NOMO-1 treated with DMSO at 0.1 percent for 48 hours (cell line): ENCODE measurements around the gene TNIP2.
"Not testable (repeated sequence)": the region's sequence is repeated elsewhere in the genome, so short reads cannot be mapped to it uniquely, and the experiment has no call there.

Experiments
- DNase-seq: peaks from one replicate; lab custom pipeline; 2025; ENCODE audit not compliant: unreplicated experiment; lab: John Stamatoyannopoulos, UW

TNIP2 gene

GRCh38 chr4:2745981-2746806 is 9.9 kb downstream of the TNIP2 start:
- DNase-seq, result peak; percentile 17

GRCh38 chr4:2745516-2745915 is 10.6 kb downstream of the TNIP2 start:
- DNase-seq, result no peak

GRCh38 chr4:2744576-2745270 is 11.4 kb downstream of the TNIP2 start:
- DNase-seq, result no peak

DNA sequence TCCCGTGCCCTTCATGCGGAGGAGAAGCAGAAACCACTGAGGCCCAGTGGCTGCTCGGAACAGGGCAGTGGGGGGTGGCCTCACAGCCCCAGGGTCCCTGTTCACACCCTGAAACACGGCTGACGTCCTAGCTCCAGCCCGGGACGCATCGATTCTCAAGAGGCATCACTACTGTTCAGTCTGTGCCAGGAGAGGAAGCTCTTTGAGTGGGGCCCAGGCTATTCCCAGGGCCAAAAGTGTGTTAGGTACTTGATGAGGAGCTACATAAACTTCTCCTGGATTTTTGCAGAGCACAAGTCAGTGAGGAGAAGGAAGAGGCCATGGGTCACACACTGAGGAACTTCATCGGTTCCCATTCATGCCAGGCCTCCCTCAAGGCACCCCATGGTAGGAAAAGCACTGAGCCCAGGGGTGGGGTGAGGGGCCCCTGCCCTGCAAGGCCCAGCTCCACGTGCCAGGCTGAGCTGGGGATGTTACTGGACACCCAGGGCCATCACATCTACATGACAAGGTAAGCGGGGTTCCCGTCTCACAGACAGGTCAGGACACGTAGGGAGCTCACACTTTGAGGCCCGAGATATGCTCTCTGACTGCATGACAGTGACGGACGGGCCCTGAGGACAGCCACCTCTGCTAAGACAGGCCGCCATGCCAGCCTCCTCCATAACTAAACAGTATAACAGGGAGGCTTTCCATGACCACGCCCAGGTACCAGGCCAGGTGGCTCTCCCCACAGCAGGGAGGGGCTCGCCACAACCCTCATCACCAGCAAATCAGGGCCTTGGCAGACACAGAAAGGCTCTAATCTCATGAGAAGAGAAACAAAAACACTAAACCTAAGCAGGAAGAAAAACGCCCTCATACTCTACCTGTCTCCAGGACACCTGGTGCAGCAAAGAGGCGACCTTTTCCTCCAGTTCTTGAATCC is 12.4 kb downstream of the TNIP2 start:
- no peak for DNase-seq

DNA sequence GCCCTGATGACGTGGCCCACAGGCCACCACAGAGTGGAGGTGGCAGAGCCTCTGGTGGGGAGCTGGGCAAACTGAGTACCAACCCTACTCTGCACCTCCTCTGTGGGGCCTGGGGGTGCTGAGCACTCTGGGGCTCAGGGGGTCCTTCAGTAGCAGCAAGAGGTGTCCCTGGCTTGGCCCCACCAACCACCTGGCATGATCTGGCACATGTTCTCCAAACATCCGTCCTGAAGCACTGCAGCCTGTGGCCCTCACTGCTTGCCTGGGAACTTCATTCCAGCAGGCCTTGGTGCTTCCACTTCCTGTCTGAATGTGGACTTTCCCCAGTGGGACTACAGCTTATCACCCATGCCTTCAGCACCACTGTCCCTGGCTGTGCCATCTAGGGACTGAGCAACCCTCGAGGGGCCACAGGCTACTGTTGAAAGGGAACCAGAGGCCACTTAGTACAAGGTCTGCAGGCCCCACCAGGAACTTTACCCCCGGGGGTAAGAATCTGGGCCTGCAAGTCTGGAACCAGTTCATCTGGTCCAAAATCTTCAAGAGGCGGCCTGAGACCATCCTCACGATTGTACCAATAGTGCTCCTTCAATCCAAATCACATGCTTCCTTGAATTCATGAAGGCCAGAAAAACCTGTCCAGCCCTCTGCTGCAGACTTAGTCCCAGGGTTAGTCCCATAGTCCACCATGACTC is 13.2 kb downstream of the TNIP2 start:
- DNase-seq, result no peak

GRCh38 chr4:2742081-2742822 is 13.9 kb downstream of the TNIP2 start:
- DNase-seq, result no peak

DNA sequence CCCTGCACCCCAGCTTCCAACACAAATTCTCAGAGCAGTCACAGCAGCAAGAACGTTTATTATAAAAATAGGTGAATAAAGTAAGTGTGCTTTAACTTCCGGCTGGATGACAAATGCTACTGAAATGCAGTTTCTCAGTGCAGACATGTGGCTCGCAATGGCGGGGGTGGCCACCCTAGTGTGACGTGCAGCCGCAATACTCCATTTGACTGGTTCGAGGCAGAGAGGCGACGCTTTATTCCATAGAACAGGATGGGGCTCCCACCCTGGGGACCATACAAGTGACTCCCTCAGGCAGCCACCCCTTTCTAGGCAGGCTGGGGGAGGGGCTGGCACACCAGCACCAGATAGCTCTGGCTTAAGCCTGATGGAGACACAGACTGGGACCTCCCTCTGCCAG is 14.5 kb downstream of the TNIP2 start:
- DNase-seq, result no peak

DNA sequence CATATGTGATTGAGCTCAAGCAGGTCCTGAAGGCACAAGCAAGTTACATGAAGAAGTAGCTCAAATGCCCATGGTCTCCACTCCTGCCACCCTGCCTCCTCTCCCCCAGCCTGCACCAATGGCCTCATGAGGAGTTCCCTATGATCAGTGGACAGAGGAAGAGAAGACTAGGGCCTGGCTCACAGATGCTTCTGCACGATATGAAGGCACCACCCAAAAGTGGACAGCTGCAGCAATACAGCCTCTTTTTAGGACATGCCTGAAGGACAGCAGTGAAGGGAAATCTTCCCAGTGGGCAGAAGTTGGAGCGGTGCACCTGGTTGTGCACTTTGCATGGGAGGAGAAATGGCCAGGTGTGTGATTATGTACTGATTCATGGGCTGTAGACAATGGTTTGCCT is 17.8 kb downstream of the TNIP2 start:
- not testable (repeated sequence) for DNase-seq

DNA sequence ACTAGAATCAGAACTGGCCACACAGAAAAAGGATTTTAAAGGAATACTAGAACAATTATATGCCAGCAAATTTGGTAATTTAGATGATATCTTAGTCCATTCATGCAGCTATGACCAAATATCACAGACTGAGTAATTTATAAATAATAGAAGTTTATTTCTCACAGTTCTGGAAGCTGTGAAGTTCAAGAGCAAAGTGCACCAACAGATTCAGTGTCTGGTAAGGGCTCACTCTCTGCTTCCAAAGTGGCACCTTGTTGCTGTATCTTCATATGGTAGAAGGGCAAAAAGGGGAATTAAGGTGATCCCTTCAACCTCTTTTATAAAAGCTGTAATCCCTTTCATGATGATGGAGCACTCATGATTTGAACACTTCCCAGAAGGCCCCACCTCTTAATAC is 20.3 kb downstream of the TNIP2 start:
- no peak for DNase-seq

DNA sequence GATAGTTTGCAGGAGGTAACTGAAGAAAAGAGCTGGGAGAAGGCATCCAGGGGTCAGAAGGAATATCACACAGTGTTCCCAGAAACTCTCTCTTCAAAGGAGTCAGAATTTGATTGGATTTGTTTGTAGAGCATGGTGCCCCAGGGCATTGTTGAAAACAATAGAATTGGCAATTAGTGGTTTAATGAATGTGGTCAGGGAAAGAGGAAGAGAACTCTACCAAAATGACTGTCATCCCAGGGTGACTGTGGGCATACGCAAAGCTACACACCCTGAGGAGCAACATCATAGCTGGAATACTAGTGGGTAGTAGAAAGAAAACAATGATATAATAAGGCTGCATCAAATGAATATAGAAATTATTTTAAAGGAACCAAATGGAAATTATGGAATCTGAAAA is 21.5 kb downstream of the TNIP2 start:
- peak; percentile 69 for DNase-seq

DNA sequence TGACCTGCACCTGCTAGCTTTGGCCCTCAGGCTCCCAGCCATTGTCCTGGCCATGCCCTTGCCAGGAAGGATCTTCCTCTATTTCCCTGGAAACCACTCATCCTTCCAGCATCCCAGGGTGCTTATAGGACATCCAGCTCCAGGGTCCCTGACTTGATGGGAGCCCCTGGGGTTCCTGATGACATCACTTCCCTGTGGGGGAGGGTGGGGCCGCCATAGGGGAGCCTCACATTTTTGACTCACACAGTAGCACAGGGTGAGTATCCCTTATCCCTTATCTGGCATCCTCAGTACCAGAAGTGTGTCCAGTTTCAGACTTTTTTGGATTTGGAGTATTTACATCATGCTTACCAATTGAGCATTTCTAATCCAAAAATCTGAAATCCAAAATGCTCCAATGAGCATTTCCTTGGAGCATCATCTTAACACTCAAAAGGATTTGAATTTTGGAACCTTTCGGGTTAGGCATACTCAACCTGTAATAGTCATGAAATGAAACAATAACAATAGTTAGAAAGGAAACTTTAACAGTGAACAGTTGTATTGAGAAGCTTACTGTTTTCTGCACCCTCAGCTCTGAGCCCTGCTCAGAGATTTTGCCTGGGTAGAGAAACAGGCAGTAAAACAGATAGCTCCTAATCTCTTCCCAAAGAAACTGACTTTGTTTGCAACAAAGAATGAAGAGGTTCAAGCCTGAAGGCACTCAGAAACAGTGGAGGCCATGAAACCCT is 22.1 kb downstream of the TNIP2 start:
- DNase-seq, result no peak

DNA sequence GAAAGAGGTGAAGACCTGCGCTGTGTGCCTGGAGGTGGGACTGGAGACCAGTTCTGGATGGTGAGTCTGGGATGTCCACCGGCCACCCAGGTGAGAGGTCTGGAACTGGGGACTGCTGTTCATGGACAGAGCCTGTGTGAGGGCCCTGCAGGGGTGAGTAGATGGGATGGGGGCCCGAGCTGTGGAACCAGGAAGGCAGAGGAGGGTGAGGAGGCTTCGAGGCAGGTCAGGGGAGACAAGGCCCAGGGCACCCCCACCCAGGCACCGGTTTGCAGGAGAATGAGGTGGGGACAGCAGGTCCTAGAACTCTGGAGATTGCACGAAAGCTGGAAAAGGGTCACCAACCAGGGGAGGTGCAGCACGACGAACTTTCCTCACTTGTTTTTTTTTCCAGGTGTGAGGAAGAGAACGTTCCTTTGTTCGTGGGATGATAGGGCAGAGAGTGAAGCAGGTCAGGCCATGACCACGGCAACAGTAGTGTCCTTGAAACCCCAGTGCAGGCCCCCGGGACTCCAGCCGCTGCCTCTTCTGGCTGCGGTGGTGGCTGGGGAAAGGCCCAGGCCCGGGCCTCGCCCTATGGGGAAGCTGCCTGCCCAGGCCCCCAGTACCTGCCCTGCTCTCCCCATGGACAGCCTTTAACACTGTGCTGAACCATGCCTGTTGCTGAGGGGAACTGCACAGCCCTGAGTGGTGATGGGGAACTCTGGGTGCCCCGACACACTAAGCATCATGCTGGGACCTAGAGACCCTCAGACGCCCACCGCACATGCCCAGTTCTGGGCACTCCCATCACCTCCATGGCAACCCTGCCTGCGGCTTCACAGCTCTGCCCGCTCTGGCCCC is 22.9 kb downstream of the TNIP2 start:
- no peak for DNase-seq

DNA sequence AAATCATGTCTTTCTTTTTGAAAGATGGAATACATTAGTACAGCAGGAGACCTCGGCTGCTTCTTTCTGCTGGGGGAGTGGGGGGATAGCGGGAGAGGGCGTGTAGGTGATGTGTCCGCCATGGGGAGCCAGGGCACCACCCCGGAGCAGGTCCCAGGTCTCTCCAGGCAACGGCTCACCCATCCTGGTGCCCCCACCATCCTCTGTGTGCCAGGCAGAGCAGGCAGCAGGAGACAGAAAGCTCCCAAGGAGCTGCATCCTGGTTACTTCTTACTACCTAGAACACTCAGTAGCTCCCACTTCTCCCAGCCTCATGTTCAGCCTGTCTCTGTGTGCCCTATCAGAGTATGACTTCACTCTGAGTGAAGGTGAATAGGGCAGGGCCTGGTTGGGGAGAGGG is 23.6 kb downstream of the TNIP2 start:
- DNase-seq, result no peak

DNA sequence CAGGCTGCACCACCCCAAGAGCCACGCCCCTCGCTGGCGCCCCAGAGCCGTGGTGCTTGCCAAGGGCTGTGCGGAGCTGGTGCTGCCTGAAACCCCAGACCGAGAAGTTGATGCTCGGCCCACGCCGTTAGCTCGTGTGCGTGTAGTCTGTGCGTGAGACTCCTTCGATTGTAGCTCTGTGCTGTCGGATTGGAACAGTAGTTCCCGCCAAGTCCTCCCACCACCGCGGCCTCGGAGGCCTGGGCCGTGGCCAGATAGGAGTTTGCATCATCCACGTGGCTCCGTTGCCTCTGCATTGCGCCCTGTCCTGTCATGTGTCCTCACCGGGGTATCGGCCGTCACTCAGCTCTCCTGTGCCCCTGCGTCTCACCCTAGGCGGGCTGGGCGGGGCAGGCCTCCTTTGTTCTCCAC is 24.2 kb downstream of the TNIP2 start:
- no peak for DNase-seq

DNA sequence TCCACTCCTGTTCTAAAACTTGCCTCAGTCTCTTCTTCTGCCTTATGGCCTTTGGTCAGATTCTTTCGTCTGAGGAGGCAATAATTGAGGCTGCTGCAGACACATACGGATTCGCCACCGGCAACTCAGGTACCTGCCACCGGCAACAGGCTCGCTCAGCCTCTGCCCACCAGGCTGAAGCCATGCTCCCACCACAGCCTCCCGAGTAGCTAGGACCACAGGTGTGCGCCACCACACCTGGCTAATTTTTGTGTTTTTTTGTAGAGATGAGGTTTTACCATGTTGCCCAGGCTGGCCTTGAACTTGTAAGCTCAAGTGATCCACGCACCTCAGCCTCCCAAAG is 26.6 kb downstream of the TNIP2 start:
- DNase-seq, result no peak

- DNase-seq, result no peak
These were observed 27.2 kb downstream of the TNIP2 start for GRCh38 chr4:2728806-2729532.

DNA sequence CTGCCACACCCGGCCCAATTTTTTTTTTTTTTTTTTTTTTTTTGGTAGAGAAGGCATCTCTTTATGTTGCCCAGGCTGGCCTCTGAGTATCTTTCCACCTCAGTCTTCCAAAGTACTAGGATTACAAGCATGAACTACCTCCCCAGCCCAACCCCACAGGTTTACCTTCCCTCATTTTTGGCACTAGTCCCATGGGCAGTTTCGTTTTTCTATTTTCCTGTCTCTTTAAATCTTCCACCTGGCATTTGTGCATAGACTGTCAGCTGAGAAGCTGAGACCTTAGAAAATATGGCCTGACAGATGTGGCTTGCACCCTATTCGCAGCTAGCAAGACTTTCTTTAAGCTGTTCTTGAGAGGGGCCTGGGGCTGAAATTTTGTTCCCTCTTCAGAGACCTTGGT is 27.9 kb downstream of the TNIP2 start:
- DNase-seq, result no peak

- DNase-seq, result not testable (repeated sequence)
These were observed 29.3 kb downstream of the TNIP2 start for GRCh38 chr4:2726881-2727280.
